Esophagus (tissue), 2 donors: ENCODE results near the gene TSFM. TPM values are rescaled to one million over a fixed set of nuclear protein-coding genes. Genes with fewer than 3 reads are reported as not detected.

Experiments used
- H3K27ac ChIP-seq, 2 donors: one replicate each; pipeline ENCODE4 v1.5.1; 2013; ENCODE audit warnings: low read depth in 2 of 2, mild to moderate bottlenecking in 2 of 2, inconsistent platforms in 1 of 2, low read length in 1 of 2, moderate library complexity in 1 of 2
- H3K27me3 ChIP-seq, 2 donors: one replicate each; pipeline ENCODE4 v1.6.1; 2013; ENCODE audit warnings: low read length in 2 of 2, control low read depth in 1 of 2, mild to moderate bottlenecking in 1 of 2; ENCODE audit not compliant: insufficient read depth in 2 of 2, control insufficient read depth in 1 of 2
- H3K36me3 ChIP-seq, 2 donors: one replicate each; pipeline ENCODE4 v1.6.1; 2013; ENCODE audit warnings: low read length in 1 of 2; ENCODE audit not compliant: control insufficient read depth in 2 of 2, insufficient read depth in 2 of 2
- H3K4me1 ChIP-seq, 2 donors: one replicate each; pipeline ENCODE4 v1.6.1; 2013; ENCODE audit warnings: low read length in 1 of 2; ENCODE audit not compliant: control insufficient read depth in 2 of 2, insufficient read depth in 2 of 2
- H3K4me3 ChIP-seq, 2 donors: one replicate each; pipeline ENCODE4 v1.5.1; 2013; ENCODE audit warnings: low read length in 2 of 2, mild to moderate bottlenecking in 2 of 2, low read depth in 1 of 2, moderate library complexity in 1 of 2
- H3K9me3 ChIP-seq, 2 donors: one replicate each; pipeline ENCODE4 v1.6.1; 2013; ENCODE audit warnings: mild to moderate bottlenecking in 2 of 2, low read depth in 1 of 2, low read length in 1 of 2, moderate library complexity in 1 of 2; ENCODE audit not compliant: control insufficient read depth in 2 of 2, insufficient read depth in 1 of 2
- WGBS, 2 donors: extraction: QIAGEN DNeasy Blood & Tissue Kit; methylation state at CpG; one replicate each; pipeline ENCODE4 v1.1.7; 2013; 5-methylcytosine and 5-hydroxymethylcytosine counted together
- polyA plus RNA-seq, 2 donors: library from polyadenylated mRNA; stranded (reverse); fragments of 200-250 nt; gene quantifications; one replicate each; pipeline ENCODE4 v1.2.3, GENCODE V29; 2013
- donor health status: healthy with polysubstance abuse.
- donor health status: Bipolar disorder and iron deficiency.

The TSFM gene
- polyA plus RNA-seq = 10 to 100 TPM; 20.5 to 30.4 TPM

DNA sequence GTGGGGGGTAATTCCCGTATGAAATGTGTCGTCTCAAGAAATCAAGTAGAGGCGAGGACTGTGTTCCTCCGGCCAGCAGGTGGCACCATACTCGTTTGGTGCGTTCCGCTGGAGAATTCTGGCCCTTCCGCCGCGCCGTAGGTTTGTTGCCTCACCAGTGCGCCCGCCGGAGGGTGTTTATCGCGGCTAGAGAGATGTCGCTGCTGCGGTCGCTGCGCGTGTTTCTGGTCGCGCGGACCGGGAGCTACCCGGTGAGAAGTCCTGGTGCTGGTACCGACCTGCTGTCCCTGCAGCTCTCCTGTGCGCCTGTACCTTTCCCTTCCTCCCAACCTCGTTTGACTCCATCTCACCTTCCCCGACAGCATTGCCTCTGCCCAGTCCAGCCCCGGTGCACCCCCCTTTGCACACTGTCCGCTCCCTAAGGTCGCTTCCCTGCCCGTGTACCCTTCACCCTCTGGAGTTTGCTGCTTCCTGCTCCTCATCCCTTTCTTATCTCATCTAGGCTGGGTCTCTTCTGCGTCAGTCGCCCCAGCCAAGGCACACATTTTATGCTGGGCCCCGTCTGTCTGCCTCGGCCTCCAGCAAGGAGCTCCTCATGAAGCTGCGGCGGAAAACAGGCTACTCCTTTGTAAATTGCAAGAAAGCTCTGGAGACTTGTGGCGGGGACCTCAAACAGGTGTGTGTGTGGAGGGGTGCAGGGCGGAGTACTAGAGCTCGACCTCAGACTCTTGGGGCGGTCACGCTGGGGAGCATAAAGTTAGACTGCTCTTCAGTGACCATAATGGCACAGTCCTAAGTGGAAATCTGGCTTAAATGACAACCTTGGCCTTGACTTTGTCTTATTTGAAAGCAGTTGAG lies at the start of gene TSFM:
Gene TSFM, plus strand, starts transcription at position 180 of the 858 bp plus-strand sequence. Its CDS starts 15 bp downstream, at position 195.
- no peaks in the 10 kb centered on the region for H3K27me3 ChIP-seq
- no peaks in the 10 kb centered on the region for H3K9me3 ChIP-seq
- peak within 1 kb of the TSS; percentile 90 to 99 for H3K4me3 ChIP-seq
- peaks cover 0 to 4% of the 10 kb centered on the region in 2 donors for H3K4me1 ChIP-seq
- WGBS, 2 donors = 1% methylated on average over 45 of the region's 45 CpGs
- H3K36me3 ChIP-seq = peaks cover 7 to 8% of the 10 kb centered on the region in 2 donors
- peak within 1 kb of the TSS; percentile 50 to 89 for H3K27ac ChIP-seq

DNA sequence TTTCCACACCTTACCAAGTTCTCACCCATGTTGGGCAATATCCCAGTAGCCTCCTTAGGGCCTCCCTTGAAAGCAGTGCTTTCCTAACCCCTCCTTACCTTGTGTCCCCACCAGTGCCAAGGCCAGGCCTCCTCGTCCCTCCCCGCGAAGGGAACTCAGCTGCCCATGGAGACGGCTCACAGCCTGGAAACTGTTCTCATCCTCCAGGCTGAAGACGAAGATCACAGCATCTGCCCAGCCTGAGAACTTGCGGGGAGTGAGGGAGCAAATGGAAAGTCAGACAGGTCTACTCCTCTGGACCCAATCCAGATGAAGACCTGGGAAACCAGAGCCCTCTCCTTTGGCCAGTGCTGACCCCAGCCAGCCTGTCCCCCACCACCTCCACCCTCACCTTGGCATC lies 48.7 kb upstream of the TSFM start:
- Histone ChIP-seq H3K27ac (no peak overlapping the region), H3K4me1 (peaks cover 6 to 7% of the 10 kb centered on the region in 2 donors), H3K4me3 (no peak overlapping the region), H3K36me3 (peaks cover 0 to 2% of the 10 kb centered on the region in 2 donors), H3K27me3 (peaks cover 0 to 20% of the 10 kb centered on the region in 2 donors), H3K9me3 (no peaks in the 10 kb centered on the region)
- WGBS, 2 donors = 77 to 87% methylated on average over 6 of the region's 6 CpGs

- H3K9me3 ChIP-seq = no peaks in the 10 kb centered on the region
- H3K36me3 ChIP-seq = peaks cover 0 to 2% of the 10 kb centered on the region in 2 donors
- H3K27ac ChIP-seq = no peak overlapping the region
- 64 to 69% methylated on average over 4 of the region's 4 CpGs for WGBS, 2 donors
- H3K27me3 ChIP-seq = peaks cover 0 to 25% of the 10 kb centered on the region in 2 donors
- H3K4me3 ChIP-seq = no peak overlapping the region
- H3K4me1 ChIP-seq = peaks cover 6 to 7% of the 10 kb centered on the region in 2 donors
These were observed 48.0 kb upstream of the TSFM start for GRCh38 chr12:57734591-57734990.

DNA sequence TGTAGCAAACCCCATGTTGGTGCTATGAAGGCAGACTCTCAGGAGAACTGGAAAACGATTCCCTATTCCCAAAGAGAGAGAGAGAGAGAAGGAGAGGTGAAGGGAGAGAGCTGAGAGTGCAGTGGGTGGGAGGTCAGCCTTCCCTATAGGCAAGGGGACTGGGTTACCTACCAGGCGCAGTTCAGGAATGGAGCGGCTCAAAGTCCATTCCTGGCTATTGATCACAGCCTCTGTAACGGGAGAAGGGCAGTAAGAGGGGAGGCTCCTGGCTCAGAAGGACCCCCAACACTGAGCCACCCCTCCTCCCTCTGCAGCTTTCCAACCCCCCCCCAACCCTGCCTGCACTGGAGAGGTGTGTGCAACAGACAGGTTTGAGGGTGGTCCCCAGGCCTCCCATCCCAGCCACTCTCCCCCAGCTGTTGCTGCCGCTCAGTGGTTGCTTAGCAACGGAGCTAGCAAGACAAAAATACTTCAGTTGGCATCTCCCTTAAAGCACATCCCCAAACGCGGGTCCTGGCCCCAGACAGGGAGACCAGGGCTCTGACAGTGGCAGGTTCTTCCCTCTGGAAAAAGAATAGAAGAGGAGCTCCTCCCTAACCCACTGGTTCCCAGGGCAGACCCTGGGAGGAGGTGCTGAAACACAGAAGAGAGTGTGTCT lies 47.3 kb upstream of the TSFM start:
- Histone ChIP-seq H3K27me3 (peaks cover 0 to 29% of the 10 kb centered on the region in 2 donors), H3K4me3 (no peak overlapping the region), H3K36me3 (peaks cover 0 to 2% of the 10 kb centered on the region in 2 donors), H3K9me3 (no peaks in the 10 kb centered on the region), H3K4me1 (peaks cover 6 to 7% of the 10 kb centered on the region in 2 donors), H3K27ac (no peak overlapping the region)
- 30 to 34% methylated on average over 7 to 8 of the region's 8 CpGs for WGBS, 2 donors

- Histone ChIP-seq H3K4me1 (peaks cover 6 to 7% of the 10 kb centered on the region in 2 donors), H3K27ac (no peak overlapping the region), H3K4me3 (no peak overlapping the region), H3K9me3 (no peaks in the 10 kb centered on the region), H3K27me3 (peaks cover 0 to 29% of the 10 kb centered on the region in 2 donors), H3K36me3 (peaks cover 0 to 2% of the 10 kb centered on the region in 2 donors)
- 18 to 31% methylated on average over 44 to 49 of the region's 49 CpGs for WGBS, 2 donors
These were observed 46.4 kb upstream of the TSFM start for GRCh38 chr12:57735952-57736740.

DNA sequence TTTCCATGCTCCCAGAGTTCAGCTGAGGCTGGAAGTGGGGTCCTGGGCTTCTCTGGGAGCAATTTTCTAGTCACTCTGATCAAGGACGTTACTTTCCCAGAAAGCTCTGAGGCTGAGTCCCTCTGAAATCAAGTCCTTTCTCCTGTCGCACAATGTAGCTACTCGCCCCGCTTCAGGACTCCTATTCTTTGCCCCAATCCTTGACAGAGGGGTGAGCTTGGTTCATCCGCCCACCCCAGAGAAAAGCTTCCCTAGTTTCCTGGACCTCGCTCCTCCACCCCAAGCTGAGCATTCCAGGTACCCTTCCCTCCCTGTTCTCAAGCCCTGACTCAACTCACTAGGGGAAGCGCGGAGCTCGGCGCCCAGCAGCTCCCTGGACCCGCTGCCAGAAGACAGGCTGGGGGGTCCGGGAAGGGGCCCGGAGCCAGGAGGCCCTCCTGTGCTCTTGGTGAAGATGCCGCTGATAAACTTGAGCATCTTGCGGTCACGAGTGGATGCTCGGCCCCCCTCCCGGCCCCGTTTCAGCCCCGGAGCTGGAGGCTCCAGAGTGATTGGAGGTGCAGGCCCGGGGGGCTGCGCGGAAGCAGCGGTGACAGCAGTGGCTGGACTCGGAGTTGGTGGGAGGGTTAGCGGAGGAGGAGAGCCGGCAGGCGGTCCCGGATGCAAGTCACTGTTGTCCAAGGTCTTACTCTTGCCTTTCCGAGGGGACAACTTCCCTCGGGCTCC lies 45.7 kb upstream of the TSFM start:
- H3K27ac ChIP-seq = no peak overlapping the region
- 26 to 27% methylated on average over 31 of the region's 31 CpGs for WGBS, 2 donors

DNA sequence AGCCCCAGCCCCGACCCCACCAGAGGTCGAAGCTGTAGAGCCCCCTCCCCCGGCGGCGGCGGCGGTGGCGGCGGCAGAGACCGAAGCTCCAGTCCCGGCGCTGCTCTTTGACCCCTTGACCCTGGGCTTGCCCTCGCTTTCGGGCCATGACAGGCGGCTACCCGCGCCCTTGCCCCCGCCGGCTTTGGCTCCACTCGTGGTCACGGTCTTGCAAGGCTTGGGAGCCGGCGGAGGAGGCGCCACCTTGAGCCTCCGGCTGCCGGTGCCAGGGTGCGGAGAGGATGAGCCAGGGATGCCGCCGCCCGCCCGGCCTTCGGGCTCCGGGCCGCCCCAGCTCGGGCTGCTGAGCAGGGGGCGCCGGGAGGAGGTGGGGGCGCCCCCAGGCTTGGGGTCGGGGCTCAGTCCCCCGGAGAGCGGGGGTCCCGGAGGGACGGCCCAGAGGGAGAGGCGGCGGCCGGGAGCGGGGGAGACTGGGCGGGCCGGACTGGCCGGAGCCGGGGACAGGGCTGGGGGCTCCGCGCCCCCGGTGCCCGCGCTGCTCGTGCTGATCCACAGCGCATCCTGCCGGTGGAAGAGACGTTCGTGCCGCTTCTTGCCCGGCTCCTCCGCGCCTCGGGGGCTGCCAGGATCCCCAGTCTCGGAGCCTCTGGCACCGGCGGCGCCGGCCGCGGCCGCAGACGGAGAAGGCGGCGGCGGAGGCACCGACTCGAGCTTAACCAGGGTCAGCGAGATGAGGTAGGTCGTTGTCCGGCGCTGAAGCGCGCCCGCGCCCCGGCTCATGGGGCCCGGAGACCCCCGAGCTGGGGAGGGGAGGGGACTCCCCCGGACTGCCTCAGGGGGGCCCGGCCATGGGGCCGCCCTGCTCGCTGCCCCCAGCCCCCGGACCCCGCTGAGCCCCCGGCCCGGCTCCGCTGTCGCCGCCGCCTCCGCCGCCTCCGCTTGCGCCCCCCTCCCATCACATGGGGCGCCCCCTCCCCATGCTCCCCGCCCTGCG lies 44.8 kb upstream of the TSFM start:
- Histone ChIP-seq H3K4me1 (peaks cover 6 to 7% of the 10 kb centered on the region in 2 donors), H3K4me3 (peak overlapping the region; percentile 5 to 8), H3K9me3 (no peaks in the 10 kb centered on the region), H3K36me3 (peaks cover 0 to 2% of the 10 kb centered on the region in 2 donors), H3K27ac (no peak overlapping the region), H3K27me3 (peaks cover 0 to 29% of the 10 kb centered on the region in 2 donors)
- WGBS, 2 donors = 22 to 24% methylated on average over 76 to 110 of the region's 110 CpGs

More for the DNA sequence above, 45.7 kb upstream of the TSFM start:
- H3K4me1 ChIP-seq = peaks cover 6 to 7% of the 10 kb centered on the region in 2 donors
- H3K9me3 ChIP-seq = no peaks in the 10 kb centered on the region
- H3K36me3 ChIP-seq = peaks cover 0 to 2% of the 10 kb centered on the region in 2 donors
- peaks cover 0 to 29% of the 10 kb centered on the region in 2 donors for H3K27me3 ChIP-seq
- H3K4me3 ChIP-seq = no peak overlapping the region

GRCh38 chr12:57738661-57739237 lies 43.8 kb upstream of the TSFM start, which contains the start of gene AGAP2:
TSS of gene AGAP2 (minus strand) at chr12:57738742. CDS start at chr12:57738246, 496 bp downstream.
- H3K4me3 ChIP-seq = peak within 1 kb of the TSS; percentile 5 to 8
- WGBS, 2 donors = 19 to 20% methylated on average over 18 to 36 of the region's 36 CpGs

More at GRCh38 chr12:57738661-57739237, 43.8 kb upstream of the TSFM start, which contains the start of gene AGAP2:
- peaks cover 0 to 2% of the 10 kb centered on the region in 2 donors for H3K36me3 ChIP-seq
- no peak within 1 kb of the TSS for H3K27ac ChIP-seq
- peaks cover 6 to 7% of the 10 kb centered on the region in 2 donors for H3K4me1 ChIP-seq
- H3K9me3 ChIP-seq = no peaks in the 10 kb centered on the region
- peaks cover 0 to 29% of the 10 kb centered on the region in 2 donors for H3K27me3 ChIP-seq
